ENCODE data around the gene NOTCH1. TPM values are rescaled to one million over a fixed set of nuclear protein-coding genes. Genes with fewer than 3 reads are reported as not detected.

Gene NOTCH1
- total and polyA plus RNA-seq, 2 of the 13 experiments (the other 11 are each of a cell fraction or from before 2014, with no cell fraction given) = 0.09 to 0.35 TPM

DNA sequence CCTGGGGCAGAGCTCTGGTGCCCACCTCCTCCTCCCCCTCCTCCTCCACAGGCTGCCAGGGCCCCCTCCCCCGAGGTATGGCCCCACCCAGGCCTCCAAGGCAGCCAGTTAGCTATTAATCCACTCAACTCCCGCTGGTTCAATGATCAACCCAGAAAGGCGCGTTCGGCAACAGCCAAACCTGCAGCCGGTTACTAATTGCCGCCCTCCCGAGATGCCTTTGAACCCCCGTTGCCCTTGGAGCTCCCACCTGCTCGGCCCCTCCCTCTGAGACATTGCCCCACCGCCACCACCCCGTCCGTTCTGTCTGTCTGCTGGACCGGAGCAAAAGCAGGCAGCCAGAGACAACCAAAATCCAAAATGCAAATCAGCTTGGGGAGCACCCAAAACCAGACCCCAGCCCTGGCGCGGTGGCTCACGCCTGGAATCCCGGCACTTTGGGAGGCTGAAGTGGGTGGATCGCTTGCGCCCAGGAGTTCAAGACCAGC lies 25.8 kb downstream of the NOTCH1 start (continued):
- TF ChIP-seq ZNF235 (CRISPR knock-in tag; IDR thresholded peaks at IDR 0.05; ENCODE audit: borderline replicate concordance) = 0 out of 2 replicates have a peak, but pooled peaks have one; percentile 51
- no peak for TF ChIP-seq ZFY (CRISPR knock-in tag; IDR thresholded peaks at IDR 0.05)
- no peak for TF ChIP-seq ZNF766 (CRISPR knock-in tag; IDR thresholded peaks at IDR 0.05; ENCODE audit: borderline replicate concordance)
- TF ChIP-seq TOPORS (CRISPR knock-in tag; IDR thresholded peaks at IDR 0.05) = no peak
- no peak for TF ChIP-seq ZNF644 (CRISPR knock-in tag; IDR thresholded peaks at IDR 0.05; ENCODE audit: low read depth)
- TF ChIP-seq ZNF687 (CRISPR knock-in tag; IDR thresholded peaks at IDR 0.05) = peak; percentile 68
- TF ChIP-seq ZNF549 (CRISPR knock-in tag; IDR thresholded peaks at IDR 0.05) = peak; percentile 80; the same call in 1 of the 2 replicates
- TF ChIP-seq ZNF567 (CRISPR knock-in tag; IDR thresholded peaks at IDR 0.05; ENCODE audit: borderline replicate concordance) = no peak
- peak; percentile 51 for TF ChIP-seq PITX1 (CRISPR knock-in tag; IDR thresholded peaks at IDR 0.05)
- no peak for TF ChIP-seq ZBTB33 (CRISPR knock-in tag; IDR thresholded peaks at IDR 0.05)
- no peak for TF ChIP-seq ZNF816 (CRISPR knock-in tag; IDR thresholded peaks at IDR 0.05; ENCODE audit: borderline replicate concordance)
- no peak for TF ChIP-seq ZFP36L1 (CRISPR knock-in tag; IDR thresholded peaks at IDR 0.05)
- TF ChIP-seq ZNF724P (CRISPR knock-in tag; IDR thresholded peaks at IDR 0.05; ENCODE audit: borderline replicate concordance) = no peak
- 0 out of 2 replicates have a peak, but pooled peaks have one; percentile 16 for TF ChIP-seq DR1 (CRISPR knock-in tag; IDR thresholded peaks at IDR 0.05)
- TF ChIP-seq ZNF296 (CRISPR knock-in tag; conservative IDR thresholded peaks at IDR 0.05) = no peak
- 0 out of 2 replicates have a peak, but pooled peaks have one; percentile 31 for TF ChIP-seq GFI1 (CRISPR knock-in tag; IDR thresholded peaks at IDR 0.05; ENCODE audit: borderline replicate concordance)
- TF ChIP-seq MED1 (CRISPR knock-in tag; IDR thresholded peaks at IDR 0.05) = peak; percentile 41; the same call in 1 of the 2 replicates
- TF ChIP-seq RXRA (CRISPR knock-in tag; IDR thresholded peaks at IDR 0.05) = peak; percentile 81
- peak; percentile 25; the same call in 1 of the 2 replicates for TF ChIP-seq MAZ (IDR thresholded peaks at IDR 0.05; ENCODE audit: borderline replicate concordance, low read depth, low read length)
- TF ChIP-seq MAZ (CRISPR knock-in tag; IDR thresholded peaks at IDR 0.05; ENCODE audit: low read depth) = no peak
- TF ChIP-seq PATZ1 (CRISPR knock-in tag; IDR thresholded peaks at IDR 0.05) = peak; percentile 87
- no peak for TF ChIP-seq HES4 (CRISPR knock-in tag; IDR thresholded peaks at IDR 0.05; ENCODE audit: borderline replicate concordance)
- 0 out of 2 replicates have a peak, but pooled peaks have one; percentile 15 for TF ChIP-seq GATAD2A (CRISPR knock-in tag; IDR thresholded peaks at IDR 0.05)
- TF ChIP-seq FOXC1 (CRISPR knock-in tag; IDR thresholded peaks at IDR 0.05; ENCODE audit: borderline replicate concordance) = no peak
